HepG2 (cell line): ENCODE results near the gene HAND1. TPM values are rescaled to one million over a fixed set of nuclear protein-coding genes. Genes with fewer than 3 reads are reported as not detected.

Experiments used
- ATAC-seq: fragments of 200-7000 bp; cut with Tn5 transposase; 3 replicates; pipeline ENCODE4 v1.9.1; 2020; ENCODE audit warnings: mild to moderate bottlenecking, moderate library complexity
- BruUV-seq: library from RNA; stranded (reverse); fragments of 400-500 nt; replicated peaks from 2 replicates; lab custom pipeline; 2021; lab: Mats Ljungman, UMichigan
- CTCF ChIA-PET: fragments of 300-600 bp; formaldehyde crosslinking; extraction: SDS; loops from one replicate; lab custom pipeline; 2021; ENCODE audit warnings: low total read pairs, inconsistent platforms, low intra/inter-chr PET ratio; lab: Yijun Ruan, JAX
- POLR2A ChIA-PET: fragments of 350-600 bp; sonication (Branson Sonifier 250); formaldehyde crosslinking; loops from one replicate; lab custom pipeline; 2020; ENCODE audit warnings: antibody characterized with exemption, inconsistent platforms; lab: Yijun Ruan, JAX
- DNase-seq: peaks from one replicate; pipeline ENCODE4 v3.0.0-alpha.2; 2015; ENCODE audit warnings: low spot score
- FAIRE-seq: peaks from 3 replicates; lab custom pipeline; 2011; peaks lifted over from hg19 to GRCh38; lab: Jason Lieb, UNC
- H2AFZ ChIP-seq: one replicate; pipeline ENCODE4 v1.6.1; 2011; ENCODE audit warnings: low read length, inconsistent platforms
- H3K27ac ChIP-seq: fragments of 300-600 bp; 3 replicates; pipeline ENCODE4 v1.8.0; 2011; ENCODE audit warnings: mixed run types, mild to moderate bottlenecking, mixed read lengths, low read length, inconsistent platforms; ENCODE audit not compliant: insufficient read depth; ENCODE audit errors: extremely low read length
- H3K27me3 ChIP-seq, 2 experiments: fragments of 200-600 bp in 1 of 2; 2 replicates in 1 of 2; 3 replicates in 1 of 2; pipeline versions ENCODE4 v1.6.0 to v1.8.0; 2011; ENCODE audit warnings: low read length in 2 of 2, mild to moderate bottlenecking in 2 of 2, moderate library complexity in 2 of 2, inconsistent platforms in 1 of 2; ENCODE audit not compliant: insufficient read depth in 2 of 2, control insufficient read depth in 1 of 2
- H3K36me3 ChIP-seq, 2 experiments: fragments of 200-600 bp in 1 of 2; replicated peaks in 1 of 2; 2 replicates in 1 of 2; 3 replicates in 1 of 2; pipeline versions ENCODE4 v1.5.1 to v1.8.0; 2011; ENCODE audit warnings: low read length in 2 of 2, inconsistent platforms in 1 of 2; ENCODE audit not compliant: insufficient read depth in 2 of 2, control insufficient read depth in 1 of 2
- H3K4me1 ChIP-seq: 2 replicates; pipeline ENCODE4 v1.5.1; 2012; ENCODE audit warnings: low read length, inconsistent platforms; ENCODE audit not compliant: insufficient read depth
- H3K4me2 ChIP-seq: 2 replicates; pipeline ENCODE4 v1.6.0; 2011; ENCODE audit warnings: low read depth, low read length, inconsistent platforms
- H3K4me3 ChIP-seq, 3 experiments: fragments of 200-600 bp in 1 of 3; sonication (generic), shearing (Covaris generic) in 1 of 3; replicated peaks in 1 of 3; 2 replicates each; pipeline ENCODE4 v1.5.1; 2011 to 2016; ENCODE audit warnings: low read length in 3 of 3, inconsistent platforms in 2 of 3, low read depth in 2 of 3, mild to moderate bottlenecking in 2 of 3, control low read depth in 1 of 3, mixed read lengths in 1 of 3; ENCODE audit not compliant: insufficient read depth in 1 of 3
- H3K79me2 ChIP-seq: one replicate; pipeline ENCODE4 v1.6.1; 2011; ENCODE audit warnings: low read length, inconsistent platforms; ENCODE audit not compliant: insufficient read depth
- H3K9ac ChIP-seq: 2 replicates; pipeline ENCODE4 v1.6.0; 2011; ENCODE audit warnings: mild to moderate bottlenecking, low read depth, low read length, inconsistent platforms; ENCODE audit not compliant: insufficient read depth
- H3K9me3 ChIP-seq: 2 replicates; pipeline ENCODE4 v1.5.1; 2012; ENCODE audit warnings: mild to moderate bottlenecking, low read length
- H4K20me1 ChIP-seq: 2 replicates; pipeline ENCODE4 v1.6.0; 2011; ENCODE audit warnings: inconsistent platforms, mild to moderate bottlenecking, low read length, moderate library complexity; ENCODE audit not compliant: insufficient read depth
- BRF2 ChIP-seq: sonication (generic); formaldehyde crosslinking; IDR thresholded peaks from 2 replicates; pipeline ENCODE4 v1.8.1; 2022; ENCODE audit warnings: mild to moderate bottlenecking, missing genetic modification reagents
- CEBPZ ChIP-seq: IDR thresholded peaks from 2 replicates; pipeline ENCODE4 v1.6.1; 2012; ENCODE audit warnings: low read length, improper control_type of control experiment
- DDIT3 ChIP-seq: sonication (generic); formaldehyde crosslinking; IDR thresholded peaks from 2 replicates; pipeline ENCODE4 v1.4.0; 2020; ENCODE audit warnings: mild to moderate bottlenecking, missing genetic modification reagents
- E2F2 ChIP-seq: sonication (generic); formaldehyde crosslinking; IDR thresholded peaks from 2 replicates; pipeline ENCODE4 v1.4.0; 2020; ENCODE audit warnings: missing genetic modification reagents, borderline replicate concordance
- EZH2 ChIP-seq: conservative IDR thresholded peaks from 2 replicates; pipeline ENCODE4 v1.6.1; 2012; ENCODE audit warnings: mild to moderate bottlenecking, low read depth, low read length, moderate library complexity
- HNRNPLL ChIP-seq: fragments of 200-400 bp; formaldehyde crosslinking; IDR thresholded peaks from 2 replicates; pipeline ENCODE4 v1.6.1; 2017; ENCODE audit warnings: mild to moderate bottlenecking, low read depth, low read length; ENCODE audit not compliant: poor library complexity, severe bottlenecking
- MED13 ChIP-seq: sonication (generic); formaldehyde crosslinking; IDR thresholded peaks from 2 replicates; pipeline ENCODE4 v1.5.0; 2020; ENCODE audit warnings: missing genetic modification reagents
- NR2F6 ChIP-seq, 2 experiments: IDR thresholded peaks; 2 replicates each; pipeline ENCODE4 v1.6.1; 2016; ENCODE audit warnings: antibody characterized with exemption in 1 of 2, mild to moderate bottlenecking in 1 of 2
- RBFOX2 ChIP-seq: fragments of 200-400 bp; formaldehyde crosslinking; IDR thresholded peaks from 2 replicates; pipeline ENCODE4 v1.6.1; 2017; ENCODE audit warnings: low read depth, mild to moderate bottlenecking, low read length
- RORA ChIP-seq: sonication (generic); formaldehyde crosslinking; IDR thresholded peaks from 2 replicates; pipeline ENCODE4 v1.5.0; 2020; ENCODE audit warnings: mild to moderate bottlenecking, missing genetic modification reagents, moderate library complexity
- SUZ12 ChIP-seq: fragments of 150-350 bp; IDR thresholded peaks from 2 replicates; pipeline ENCODE4 v1.6.1; 2014; ENCODE audit warnings: low read depth, low read length
- ZMYM3 ChIP-seq: sonication (generic); formaldehyde crosslinking; IDR thresholded peaks from 2 replicates; pipeline ENCODE4 v1.5.1; 2020; ENCODE audit warnings: mild to moderate bottlenecking, missing genetic modification reagents
- ZNF678 ChIP-seq: sonication (generic); formaldehyde crosslinking; IDR thresholded peaks from 2 replicates; pipeline ENCODE4 v1.4.0; 2020; ENCODE audit warnings: mild to moderate bottlenecking, missing genetic modification reagents
- ZNF710 ChIP-seq: sonication (generic); formaldehyde crosslinking; IDR thresholded peaks from 2 replicates; pipeline ENCODE4 v1.5.0; 2020; ENCODE audit warnings: mild to moderate bottlenecking, missing genetic modification reagents, borderline replicate concordance
- ZNF768 ChIP-seq: sonication (generic); formaldehyde crosslinking; IDR thresholded peaks from 2 replicates; pipeline ENCODE4 v1.4.0; 2020; ENCODE audit warnings: missing genetic modification reagents
- WGBS: methylation state at CpG from one replicate; pipeline ENCODE4 v1.1.6; 2017; ENCODE audit warnings: low lambda C conversion rate; 5-methylcytosine and 5-hydroxymethylcytosine counted together
- in situ Hi-C: cut with HindIII; loops from 2 replicates; pipeline ENCODE4 v1.10.0; 2017; ENCODE audit warnings: low pct_unique_long_range_greater_than_20kb; ENCODE audit not compliant: extremely low pct_ligation_motif_present
- intact Hi-C: fragments of 100-400 bp; cut with micrococcal nuclease; formaldehyde crosslinking; loops from one replicate; pipeline ENCODE4 v1.10.0; 2022; ENCODE audit not compliant: unreplicated experiment
- polyA plus RNA-seq, 8 experiments: library from polyadenylated mRNA; depleted of rRNA in 3 of 8; stranded (reverse) in 7 of 8; unstranded in 1 of 8; fragments of >200 nt; fragmentation: Illumina TruSeq in 4 of 8; extraction: Trizol in 4 of 8; gene quantifications; 2 replicates each; pipeline versions ENCODE4 v1.2.1 to v1.2.3, GENCODE V29; 2011 to 2016; ENCODE audit warnings: low read depth in 4 of 8, missing spikeins in 1 of 8, mixed read lengths in 1 of 8; ENCODE audit not compliant: insufficient read depth in 1 of 8
- total RNA-seq, 5 experiments: library from RNA; depleted of rRNA; stranded (reverse); fragments of >200 nt; fragmentation: Illumina TruSeq; extraction: Trizol; gene quantifications; 2 replicates each; pipeline ENCODE4 v1.2.3, GENCODE V29; 2016; ENCODE audit warnings: low read depth in 1 of 5

HAND1 gene
- total and polyA plus RNA-seq, 2 of the 13 experiments (the other 11 are each of a cell fraction or from before 2014, with no cell fraction given), result not detected

GRCh38 chr5:154526231-154527226, 48.5 kb upstream of the HAND1 start:
- 18% methylated on average over 8 of the region's 12 CpGs for WGBS
- H3K79me2 ChIP-seq, result no peaks in the 10 kb centered on the region
- H3K4me1 ChIP-seq, result no peaks in the 10 kb centered on the region
- peaks cover 0 to 8% of the 10 kb centered on the region in 2 experiments; a peak in 3 of 5 replicates for H3K27me3 ChIP-seq
- no peak overlapping the region for H3K9ac ChIP-seq
- H4K20me1 ChIP-seq, result no peaks in the 10 kb centered on the region
- H3K36me3 ChIP-seq, result no peaks in the 10 kb centered on the region
- FAIRE-seq, result no peak
- intact Hi-C loops (no loop called here), in situ Hi-C loops (loop anchor here (5.0 kb wide), 1 partner anchor 49 kb away; the partner anchor contains the start of gene HAND1)
- TF ChIP-seq ZMYM3 (CRISPR knock-in tag) (no peak), NR2F6 (IDR thresholded peaks at IDR 0.05) (no peak), NR2F6 (CRISPR knock-in tag; IDR thresholded peaks at IDR 0.05) (no peak), CEBPZ (no peak), ZNF768 (no peak), EZH2 (no peak), E2F2 (CRISPR knock-in tag) (no peak), BRF2 (CRISPR knock-in tag) (no peak), RBFOX2 (no peak), RORA (CRISPR knock-in tag) (no peak), MED13 (CRISPR knock-in tag) (no peak), DDIT3 (CRISPR knock-in tag) (no peak), ZNF710 (CRISPR knock-in tag) (no peak), ZNF678 (no peak), HNRNPLL (no peak), SUZ12 (no peak)
- DNase-seq, result no peak
- ATAC-seq, result no peak
- no peak overlapping the region for H2AFZ ChIP-seq
- POLR2A ChIA-PET, result no interaction called here
- H3K4me3 ChIP-seq, result no peak overlapping the region
- no peaks in the 10 kb centered on the region for H3K9me3 ChIP-seq
- BruUV-seq, result no TSS peak
- no peak overlapping the region for H3K4me2 ChIP-seq
- no peak overlapping the region for H3K27ac ChIP-seq
- CTCF ChIA-PET, result no interaction called here
